Lower leg skin (tissue), 3 donors: ENCODE measurements around the gene ATF7.

Source experiments
- CTCF ChIP-seq, 3 donors: fragments of 450-650 bp; IDR thresholded peaks; one replicate each; pipeline ENCODE4 v1.5.1; 2016; ENCODE audit warnings: antibody characterized with exemption in 3 of 3, mild to moderate bottlenecking in 3 of 3, moderate library complexity in 2 of 3
- POLR2A ChIP-seq, 2 donors: fragments of 450-650 bp; IDR thresholded peaks; one replicate each; pipeline ENCODE4 v1.6.1; 2016 to 2017; ENCODE audit warnings: antibody characterized with exemption in 2 of 2, mild to moderate bottlenecking in 1 of 2, moderate library complexity in 1 of 2

DNA sequence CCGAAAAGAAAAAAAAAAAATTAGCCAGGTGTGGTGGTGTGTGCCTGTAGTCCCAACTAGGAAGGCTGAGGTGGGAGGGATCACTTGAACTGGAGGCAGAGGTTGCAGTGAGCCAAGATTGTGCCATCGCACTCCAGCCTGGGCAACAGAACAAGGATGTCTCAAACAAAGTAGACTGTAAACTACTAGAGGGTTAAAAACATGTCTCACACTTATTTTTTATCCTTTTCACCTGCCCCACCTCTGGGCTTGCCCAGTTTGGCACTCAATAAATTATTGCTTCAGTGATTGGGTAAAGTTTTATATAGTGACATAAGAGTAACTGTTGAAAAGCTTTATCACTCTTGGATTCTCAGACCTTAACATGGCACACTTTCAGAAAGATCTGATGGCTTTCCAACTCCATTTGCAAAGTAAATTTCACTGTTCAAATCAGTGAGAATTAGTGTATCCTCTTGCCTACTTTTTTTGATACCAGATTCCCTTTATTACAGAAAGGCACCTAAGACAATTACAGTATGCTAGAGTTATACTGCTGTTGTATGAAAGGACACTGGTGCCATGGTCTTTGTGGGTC lies 62.6 kb downstream of the ATF7 start:
- TF ChIP-seq POLR2A (IDR thresholded peaks at IDR 0.05) (no peak), CTCF (IDR thresholded peaks at IDR 0.05) (no peak)
